ENCODE measurements around the gene PAK1IP1. TPM values are rescaled to one million over a fixed set of nuclear protein-coding genes. Genes with fewer than 3 reads are reported as not detected.

Gene PAK1IP1
- total and polyA plus RNA-seq, 9 donors = 5.6 to 21.7 (median 12.4) TPM

GRCh38 chr6:10725044-10725443, 30.3 kb downstream of the PAK1IP1 start:
- Histone ChIP-seq H3K27ac (no peak overlapping the region), H3K27me3 (no peaks in the 10 kb centered on the region), H3K9me3 (no peaks in the 10 kb centered on the region), H3K36me3 (no peaks in the 10 kb centered on the region), H3K4me1 (ENCODE audit: insufficient read depth) (peaks cover 10% of the 10 kb centered on the region), H3K4me3 (no peak overlapping the region)
- 48 to 64% (median 50%) methylated on average over 6 of the region's 6 CpGs for whole genome bisulfite sequencing, 3 donors
- no peak for DNase-seq
- no peak for TF ChIP-seq CTCF (IDR thresholded peaks at IDR 0.05)
- TF ChIP-seq EP300 (IDR thresholded peaks at IDR 0.05) = no peak
- no peak for TF ChIP-seq POLR2A (IDR thresholded peaks at IDR 0.05)
- intact Hi-C loops (cut with DNase I) = no loop called here

GRCh38 chr6:10725716-10726115, 30.9 kb downstream of the PAK1IP1 start:
- WGBS, 3 donors = 78 to 84% (median 81%) methylated on average over 9 of the region's 9 CpGs
- H3K36me3 ChIP-seq = no peaks in the 10 kb centered on the region

GRCh38 chr6:10730254-10730653, 35.5 kb downstream of the PAK1IP1 start:
- no peaks in the 10 kb centered on the region for H3K4me1 ChIP-seq (ENCODE audit: insufficient read depth)
- H3K9me3 ChIP-seq = no peaks in the 10 kb centered on the region
- H3K36me3 ChIP-seq = no peaks in the 10 kb centered on the region
- no peak for TF ChIP-seq CTCF (IDR thresholded peaks at IDR 0.05)
- no peak for TF ChIP-seq POLR2A (IDR thresholded peaks at IDR 0.05)
- no peak for TF ChIP-seq EP300 (IDR thresholded peaks at IDR 0.05)
- H3K4me3 ChIP-seq = no peak overlapping the region
- no peaks in the 10 kb centered on the region for H3K27me3 ChIP-seq
- H3K27ac ChIP-seq = no peak overlapping the region
- WGBS, 3 donors = 50 to 57% (median 51%) methylated on average over 3 of the region's 3 CpGs
- no peak for DNase-seq
- intact Hi-C loops (cut with DNase I) = no loop called here

More at GRCh38 chr6:10725716-10726115, 30.9 kb downstream of the PAK1IP1 start:
- H3K9me3 ChIP-seq = no peaks in the 10 kb centered on the region
- no peak overlapping the region for H3K27ac ChIP-seq
- intact Hi-C loops (cut with DNase I) = no loop called here
- no peak for DNase-seq
- no peak overlapping the region for H3K4me3 ChIP-seq
- H3K4me1 ChIP-seq (ENCODE audit: insufficient read depth) = peaks cover 10% of the 10 kb centered on the region
- TF ChIP-seq CTCF (IDR thresholded peaks at IDR 0.05) = no peak
- TF ChIP-seq POLR2A (IDR thresholded peaks at IDR 0.05) = no peak
- no peak for TF ChIP-seq EP300 (IDR thresholded peaks at IDR 0.05)
- no peaks in the 10 kb centered on the region for H3K27me3 ChIP-seq

GRCh38 chr6:10733151-10733715, 38.5 kb downstream of the PAK1IP1 start:
- DNase-seq = no peak

More at GRCh38 chr6:10733151-10733715, 38.5 kb downstream of the PAK1IP1 start:
- no peaks in the 10 kb centered on the region for H3K4me1 ChIP-seq (ENCODE audit: insufficient read depth)
- no peaks in the 10 kb centered on the region for H3K36me3 ChIP-seq
- 84 to 91% (median 89%) methylated on average over 17 of the region's 17 CpGs for WGBS, 3 donors
- no peak overlapping the region for H3K27ac ChIP-seq
- intact Hi-C loops (cut with DNase I) = no loop called here
- no peak overlapping the region for H3K4me3 ChIP-seq
- no peaks in the 10 kb centered on the region for H3K27me3 ChIP-seq
- TF ChIP-seq EP300 (IDR thresholded peaks at IDR 0.05) = no peak
- no peak for TF ChIP-seq POLR2A (IDR thresholded peaks at IDR 0.05)
- no peak for TF ChIP-seq CTCF (IDR thresholded peaks at IDR 0.05)
- no peaks in the 10 kb centered on the region for H3K9me3 ChIP-seq

Data from ovary (tissue), 9 donors.